GM21381 (cell line): ENCODE results near the gene RIOX2.
"Not testable (repeated sequence)": the region's sequence is repeated elsewhere in the genome, so short reads cannot be mapped to it uniquely, and the experiment has no call there.

Experiments
- ATAC-seq: cut with Tn5 transposase; IDR thresholded peaks from one replicate; pipeline ENCODE4 v1.9.1; 2021; ENCODE audit warnings: mild to moderate bottlenecking, moderate library complexity; ENCODE audit not compliant: unreplicated experiment

The RIOX2 gene

GRCh38 chr3:97914388-97914787, 57.8 kb downstream of the RIOX2 start:
- ATAC-seq, result no peak

- no peak for ATAC-seq
Observed at GRCh38 chr3:97911459-97911858, 60.8 kb downstream of the RIOX2 start.

- no peak for ATAC-seq
Observed at GRCh38 chr3:97910931-97911351, 61.3 kb downstream of the RIOX2 start.

GRCh38 chr3:97910236-97910831, 61.9 kb downstream of the RIOX2 start:
- ATAC-seq, result not testable (repeated sequence)

- not testable (repeated sequence) for ATAC-seq
Observed at GRCh38 chr3:97909830-97910229, 62.4 kb downstream of the RIOX2 start.

GRCh38 chr3:97901313-97902248, 70.7 kb downstream of the RIOX2 start:
- no peak for ATAC-seq

- no peak for ATAC-seq
Observed at GRCh38 chr3:97899331-97899730, 72.9 kb downstream of the RIOX2 start.

- ATAC-seq, result no peak
Observed at GRCh38 chr3:97896547-97896946, 75.7 kb downstream of the RIOX2 start.

- ATAC-seq, result no peak
Observed at GRCh38 chr3:97896129-97896528, 76.1 kb downstream of the RIOX2 start.

- peak; percentile 73 for ATAC-seq
Observed at GRCh38 chr3:97895216-97895615, 77.0 kb downstream of the RIOX2 start.

GRCh38 chr3:97892852-97893251, 79.4 kb downstream of the RIOX2 start:
- ATAC-seq, result no peak
